GM12801 (cell line): ENCODE results near the gene PDP2.

Experiments used
- TF ChIP-seq, protein P1 (sequence below): IDR thresholded peaks from one replicate; pipeline ENCODE4 v1.5.1; 2011; ENCODE audit warnings: control low read depth; ENCODE audit not compliant: insufficient read length; ENCODE audit errors: extremely low read depth

PDP2 gene

DNA sequence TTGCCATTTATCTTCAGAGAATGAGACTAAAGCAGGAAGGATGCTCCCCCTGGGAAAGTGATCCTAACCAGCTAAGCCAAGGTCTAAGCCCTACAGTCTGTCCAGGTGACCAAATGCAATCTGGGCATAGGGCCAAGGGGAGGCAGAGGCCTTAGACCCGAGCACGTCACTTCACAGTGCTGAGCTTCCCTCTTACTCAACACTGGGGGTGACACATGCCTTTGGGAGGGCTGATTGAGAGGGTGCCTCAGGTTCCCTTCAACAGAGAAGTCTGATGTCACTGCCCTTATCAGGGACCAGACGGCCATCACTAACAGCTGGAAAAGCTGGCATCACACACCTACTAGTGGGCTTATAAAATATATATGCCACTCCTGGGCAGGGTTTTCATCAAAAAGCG is 49.9 kb downstream of the PDP2 start:
- TF ChIP-seq, protein P1, sequence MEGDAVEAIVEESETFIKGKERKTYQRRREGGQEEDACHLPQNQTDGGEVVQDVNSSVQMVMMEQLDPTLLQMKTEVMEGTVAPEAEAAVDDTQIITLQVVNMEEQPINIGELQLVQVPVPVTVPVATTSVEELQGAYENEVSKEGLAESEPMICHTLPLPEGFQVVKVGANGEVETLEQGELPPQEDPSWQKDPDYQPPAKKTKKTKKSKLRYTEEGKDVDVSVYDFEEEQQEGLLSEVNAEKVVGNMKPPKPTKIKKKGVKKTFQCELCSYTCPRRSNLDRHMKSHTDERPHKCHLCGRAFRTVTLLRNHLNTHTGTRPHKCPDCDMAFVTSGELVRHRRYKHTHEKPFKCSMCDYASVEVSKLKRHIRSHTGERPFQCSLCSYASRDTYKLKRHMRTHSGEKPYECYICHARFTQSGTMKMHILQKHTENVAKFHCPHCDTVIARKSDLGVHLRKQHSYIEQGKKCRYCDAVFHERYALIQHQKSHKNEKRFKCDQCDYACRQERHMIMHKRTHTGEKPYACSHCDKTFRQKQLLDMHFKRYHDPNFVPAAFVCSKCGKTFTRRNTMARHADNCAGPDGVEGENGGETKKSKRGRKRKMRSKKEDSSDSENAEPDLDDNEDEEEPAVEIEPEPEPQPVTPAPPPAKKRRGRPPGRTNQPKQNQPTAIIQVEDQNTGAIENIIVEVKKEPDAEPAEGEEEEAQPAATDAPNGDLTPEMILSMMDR = no peak

DNA sequence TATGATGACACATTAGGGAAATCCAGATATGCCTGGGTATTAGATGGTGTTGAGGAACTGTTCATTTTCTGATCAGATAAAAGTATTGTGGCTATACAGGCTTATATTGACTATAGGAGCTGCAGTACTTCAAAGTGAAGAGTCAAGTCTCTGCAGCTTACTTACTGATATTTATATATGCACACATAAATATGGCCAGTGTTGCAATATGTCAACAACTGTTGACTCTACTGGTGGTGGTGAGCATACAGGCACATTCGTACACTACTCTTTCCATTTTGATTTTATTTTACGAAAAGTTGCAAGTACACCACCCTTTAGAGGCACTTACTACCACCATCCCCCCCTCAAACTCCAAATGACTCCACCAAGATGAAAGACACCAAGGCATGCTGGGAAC is 51.4 kb downstream of the PDP2 start:
- TF ChIP-seq, protein P1 = no peak

DNA sequence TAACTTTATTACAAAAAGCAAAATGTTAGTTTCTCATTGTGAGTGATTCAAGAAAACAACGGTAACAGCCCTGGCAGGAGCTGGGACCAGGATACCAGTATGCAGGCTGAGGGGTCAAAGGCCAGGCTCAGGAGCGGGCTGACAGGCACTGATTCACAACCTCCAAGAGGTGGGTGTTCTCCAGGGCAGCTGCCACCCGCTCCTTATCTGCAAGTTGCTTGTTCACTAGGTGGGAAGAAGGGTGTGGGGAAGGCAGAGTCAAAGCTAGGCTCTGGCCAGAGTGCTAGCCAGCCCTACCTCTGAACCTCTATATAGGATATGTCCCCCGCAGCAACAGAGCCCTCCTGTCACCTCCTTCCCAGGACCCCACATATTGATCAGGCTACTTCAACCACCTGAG is 51.8 kb downstream of the PDP2 start:
- TF ChIP-seq, protein P1 = no peak

DNA sequence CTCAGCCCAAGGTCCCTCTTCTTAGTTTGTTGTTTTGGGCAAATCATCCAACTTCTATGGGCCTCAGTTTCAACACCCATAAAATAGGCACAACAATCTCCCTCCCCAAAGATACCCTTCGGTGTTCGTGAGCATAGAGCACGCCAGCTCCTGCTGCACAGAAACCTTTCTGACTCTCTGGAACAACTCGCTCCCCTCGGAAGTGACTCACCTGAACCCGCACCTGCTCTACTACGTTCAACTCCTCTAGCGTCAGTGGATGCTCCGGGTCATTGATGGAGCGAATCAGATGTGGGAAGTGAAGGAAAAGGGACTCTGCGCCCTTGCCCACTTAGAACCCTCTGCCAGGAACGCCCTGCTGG is 53.4 kb downstream of the PDP2 start:
- TF ChIP-seq, protein P1 = no peak

DNA sequence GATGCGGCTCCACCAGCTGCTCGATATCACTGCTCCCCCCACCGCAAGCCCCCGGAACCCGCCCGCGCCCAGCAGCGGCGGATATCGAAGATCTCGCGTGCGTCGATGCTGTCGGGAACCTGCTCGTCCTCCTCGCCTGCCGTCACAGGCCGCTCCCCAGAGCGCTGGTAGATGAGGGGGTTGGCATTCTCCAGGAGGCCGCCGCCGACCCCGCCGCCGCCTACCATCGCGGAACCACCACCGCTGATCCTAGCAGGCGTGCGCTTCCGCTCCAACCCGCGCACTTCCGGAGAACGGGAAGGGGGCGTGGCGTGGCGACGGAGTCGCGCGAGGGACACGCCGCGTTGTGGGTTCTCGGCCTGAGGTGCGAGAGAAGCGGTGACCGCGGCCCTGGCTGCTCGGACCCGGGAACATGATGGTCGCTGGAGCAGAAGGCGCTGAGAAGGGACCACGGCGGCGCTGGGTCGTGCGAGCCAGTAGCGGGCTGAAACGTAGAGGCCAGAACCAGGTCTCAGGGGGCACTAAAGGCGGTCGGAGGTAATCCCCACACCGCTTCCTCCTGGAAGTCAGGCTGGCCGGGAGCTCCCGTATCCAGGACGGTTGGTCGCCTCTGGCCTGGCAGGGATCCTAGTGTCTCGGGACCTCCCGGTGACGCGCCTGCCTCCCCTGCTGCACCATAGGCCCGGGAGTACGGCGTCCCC is 54.0 kb downstream of the PDP2 start, which contains the start of gene CIAO2B:
Gene CIAO2B, minus strand, starts transcription at position 265 of the 701 bp plus-strand sequence. Its CDS starts 38 bp downstream, at position 227.
- TF ChIP-seq, protein P1 = no peak

DNA sequence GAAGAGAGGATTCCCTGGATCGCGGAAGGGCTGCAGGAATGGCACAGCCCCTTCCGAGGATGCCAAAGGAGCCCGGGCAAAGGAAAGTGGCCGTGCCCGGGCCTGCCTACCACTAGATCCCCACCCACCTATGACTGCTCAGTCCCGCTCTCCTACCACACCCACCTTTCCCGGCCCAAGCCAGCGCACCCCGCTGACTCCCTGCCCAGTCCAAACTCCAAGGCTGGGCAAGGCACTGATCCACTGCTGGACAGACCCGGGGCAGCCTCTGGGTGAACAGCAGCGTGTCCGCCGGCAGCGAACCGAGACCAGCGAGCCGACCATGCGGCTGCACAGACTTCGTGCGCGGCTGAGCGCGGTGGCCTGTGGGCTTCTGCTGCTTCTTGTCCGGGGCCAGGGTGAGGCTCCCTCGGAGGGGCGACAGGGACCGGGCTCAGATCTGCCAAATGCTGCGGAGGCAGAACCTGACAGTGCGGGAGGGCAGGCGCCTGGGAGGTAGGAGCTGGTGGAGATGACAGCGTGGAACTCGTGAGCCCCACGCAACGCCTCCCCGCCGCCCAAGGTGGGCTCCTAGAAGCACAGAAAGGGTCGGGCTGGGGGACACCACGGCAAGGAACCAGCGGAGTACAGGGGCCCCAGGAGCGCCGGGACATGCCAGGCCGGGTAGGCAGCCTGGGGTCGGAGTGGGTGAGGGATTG is 55.1 kb downstream of the PDP2 start, which contains the start of gene CES2:
Gene CES2, plus strand, starts transcription at position 203 of the 698 bp plus-strand sequence. Its CDS starts 120 bp downstream, at position 323.
- TF ChIP-seq, protein P1 = no peak

DNA sequence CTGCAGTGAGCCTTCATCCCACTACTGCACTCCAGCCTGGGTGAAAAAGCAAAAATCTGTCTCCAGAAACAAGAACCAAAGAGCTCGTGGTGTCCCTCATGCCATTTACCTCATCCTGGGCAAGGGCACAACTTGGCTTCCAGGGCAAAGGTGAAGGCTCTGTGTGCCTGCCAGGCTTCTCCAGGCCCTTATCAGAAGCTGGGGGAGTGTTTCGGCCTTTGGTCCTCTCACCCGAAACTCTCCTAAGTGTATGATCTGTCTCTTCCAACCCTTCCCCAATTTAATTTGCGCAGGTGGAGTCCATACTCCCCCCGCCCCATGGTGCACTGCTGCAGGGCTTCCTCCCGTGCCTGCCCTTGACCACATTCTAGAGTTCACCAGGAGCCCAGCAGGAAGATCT is 56.1 kb downstream of the PDP2 start:
- TF ChIP-seq, protein P1 = no peak
